Fibroblast of skin of scalp (primary cell): ENCODE measurements around the gene CDH1.
"Not testable (repeated sequence)": the region's sequence is repeated elsewhere in the genome, so short reads cannot be mapped to it uniquely, and the experiment has no call there.

Source experiments
- DNase-seq: peaks from one replicate; pipeline ENCODE4 v3.0.0-alpha.2; 2013

The CDH1 gene

GRCh38 chr16:68762996-68763756 is 26.1 kb downstream of the CDH1 start:
- peak; percentile 60 for DNase-seq

- no peak for DNase-seq
These were observed 27.8 kb downstream of the CDH1 start for GRCh38 chr16:68764862-68765261.

- DNase-seq: no peak
These were observed 30.5 kb downstream of the CDH1 start for GRCh38 chr16:68767581-68767980.

DNA sequence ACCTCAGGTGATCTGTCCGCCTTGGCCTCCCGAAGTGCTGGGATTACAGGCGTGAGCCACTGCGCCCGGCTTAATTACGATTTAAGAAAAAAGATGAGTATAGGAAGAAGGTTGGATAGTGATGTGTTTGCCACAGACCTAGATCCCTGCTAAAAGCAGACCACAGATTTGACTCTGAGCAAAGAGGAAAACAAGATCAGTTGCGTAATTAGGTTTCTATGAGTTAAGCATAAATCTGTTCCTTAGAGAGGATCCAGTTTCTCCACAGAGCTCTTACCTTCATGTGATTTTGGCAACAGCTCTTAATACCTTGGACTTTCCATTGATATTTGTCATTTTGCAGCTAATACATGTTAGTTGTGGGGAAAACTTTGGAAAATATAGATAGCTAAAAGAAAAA is 31.1 kb downstream of the CDH1 start:
- DNase-seq: no peak

GRCh38 chr16:68768771-68769170 is 31.7 kb downstream of the CDH1 start:
- no peak for DNase-seq

DNA sequence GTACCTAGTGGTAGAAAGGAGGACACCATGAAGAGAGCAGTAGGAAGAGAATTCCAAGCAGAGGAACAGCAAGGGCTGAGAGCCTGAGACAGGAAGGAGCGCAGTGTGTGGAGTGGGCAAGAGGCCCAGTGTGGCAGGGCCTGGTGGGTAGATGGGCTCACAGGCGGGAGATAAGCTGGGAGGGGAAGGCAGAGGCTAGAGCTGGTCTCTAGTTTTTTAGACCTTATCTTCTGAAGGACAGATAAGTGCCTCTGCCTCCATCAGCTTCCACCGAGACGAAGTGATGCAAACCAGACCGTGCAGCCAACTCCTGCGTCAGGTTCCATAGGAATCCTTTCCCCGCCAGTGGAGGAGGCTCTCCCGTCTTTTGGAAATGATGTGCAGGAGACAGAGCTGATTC is 33.6 kb downstream of the CDH1 start:
- DNase-seq: no peak

- no peak for DNase-seq
These were observed 35.1 kb downstream of the CDH1 start for GRCh38 chr16:68772030-68772681.

- DNase-seq: no peak
These were observed 35.8 kb downstream of the CDH1 start for GRCh38 chr16:68772871-68773270.

GRCh38 chr16:68774982-68775634 is 38.0 kb downstream of the CDH1 start:
- DNase-seq: no peak

- no peak for DNase-seq
These were observed 39.9 kb downstream of the CDH1 start for GRCh38 chr16:68776821-68777485.

GRCh38 chr16:68778551-68779231 is 41.6 kb downstream of the CDH1 start:
- DNase-seq: no peak

DNA sequence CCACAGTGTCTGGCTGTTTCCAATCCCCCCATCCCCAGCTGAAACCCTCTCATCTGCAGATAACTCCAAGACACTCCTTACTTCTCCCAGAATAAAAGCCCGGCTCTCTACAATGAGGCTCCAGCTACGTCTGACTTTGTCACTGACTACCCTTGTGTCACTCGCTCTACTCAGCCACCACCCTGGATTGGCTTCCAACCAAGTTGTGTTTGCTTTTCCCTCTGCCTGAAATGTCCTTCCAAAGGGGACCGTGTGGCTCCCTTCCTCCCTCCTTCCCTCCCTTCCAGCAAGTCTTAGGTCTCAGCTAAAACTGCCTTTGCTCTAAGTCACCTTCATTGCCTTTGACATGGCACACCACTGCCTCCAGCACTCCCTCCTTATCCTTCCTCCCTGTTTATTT is 42.8 kb downstream of the CDH1 start:
- no peak for DNase-seq

GRCh38 chr16:68781784-68782183 is 44.7 kb downstream of the CDH1 start:
- no peak for DNase-seq

- DNase-seq: no peak
These were observed 45.4 kb downstream of the CDH1 start for GRCh38 chr16:68782198-68783174.

DNA sequence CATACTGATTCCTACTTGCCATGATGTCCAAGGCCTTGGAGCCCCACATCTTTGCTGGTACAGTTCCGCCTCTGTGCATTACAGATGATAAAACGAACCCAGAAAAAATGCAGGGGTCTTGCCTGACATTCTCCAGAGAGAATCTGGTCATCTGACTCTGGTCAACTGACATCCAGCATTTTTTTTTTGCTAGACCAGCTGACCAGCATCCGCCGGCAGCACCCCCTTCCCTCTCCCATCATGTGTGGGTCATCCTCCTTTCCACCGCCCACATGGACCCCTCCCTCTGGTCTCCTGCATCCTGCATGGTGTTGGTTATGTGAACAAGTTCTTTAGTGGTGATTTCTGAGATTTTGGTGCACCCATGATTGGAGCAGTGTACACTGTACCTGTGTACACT is 47.1 kb downstream of the CDH1 start:
- no peak for DNase-seq

- DNase-seq: no peak
These were observed 47.6 kb downstream of the CDH1 start for GRCh38 chr16:68784721-68785120.

- DNase-seq: no peak
These were observed 48.6 kb downstream of the CDH1 start for GRCh38 chr16:68785715-68786114.

DNA sequence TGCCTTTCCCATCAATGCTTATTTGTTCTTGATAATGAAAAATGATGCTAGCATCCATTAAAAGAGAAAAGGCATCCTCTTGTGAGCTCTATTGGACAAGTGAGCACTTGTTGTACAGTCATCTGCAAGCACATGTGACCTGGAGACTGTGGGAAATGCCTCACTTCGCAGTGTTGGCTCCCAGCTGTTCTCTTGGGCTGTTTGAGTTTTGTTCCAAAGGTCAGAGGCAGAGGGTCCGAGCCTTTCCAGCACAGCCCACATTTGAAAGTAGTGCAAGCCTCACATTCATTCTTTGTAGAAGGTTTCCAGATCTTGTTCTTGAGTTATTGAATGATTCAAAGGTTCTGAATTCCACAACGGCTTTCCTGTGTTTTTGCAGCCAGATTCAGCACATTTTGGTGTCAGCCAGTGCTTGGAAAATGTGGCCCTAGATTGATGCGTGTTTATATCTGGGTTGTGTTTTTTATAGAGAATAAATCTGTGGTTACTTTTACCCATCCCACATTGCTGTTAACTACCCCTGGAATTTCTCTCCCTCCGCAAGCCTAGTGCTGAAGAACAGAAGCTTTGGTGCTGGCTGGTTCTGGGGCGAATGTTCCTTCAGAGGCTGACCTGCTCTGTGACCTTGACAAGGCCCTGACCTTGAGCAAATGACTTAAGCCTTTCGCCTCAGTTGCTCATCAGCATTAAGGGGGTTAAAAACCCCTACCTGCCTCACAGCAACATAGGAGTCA is 49.8 kb downstream of the CDH1 start:
- peak; percentile 54 for DNase-seq

DNA sequence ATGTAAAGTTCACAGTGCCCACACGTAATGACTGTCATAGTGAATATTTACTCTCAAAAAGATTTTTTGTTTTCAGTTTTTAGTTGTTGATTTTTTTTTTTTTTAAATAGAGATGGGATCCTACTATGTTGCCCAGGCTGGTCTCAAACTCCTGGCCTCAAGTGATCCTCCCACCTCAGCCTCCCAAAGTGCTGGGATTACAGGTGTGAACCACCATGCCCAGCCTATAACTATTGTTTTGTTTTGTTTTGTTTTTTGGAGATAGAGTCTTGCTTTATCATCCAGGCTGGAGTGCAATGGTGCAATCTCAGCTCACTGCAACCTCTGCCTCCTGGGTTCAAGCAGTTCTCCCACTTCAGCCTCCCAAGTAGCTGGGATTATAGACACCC is 50.3 kb downstream of the CDH1 start:
- not testable (repeated sequence) for DNase-seq

- DNase-seq: peak; percentile 91
These were observed 53.2 kb downstream of the CDH1 start for GRCh38 chr16:68790130-68790761.
